Left lobe of liver (tissue), 2 donors: Measurements from ENCODE around the gene C10orf62. TPM values are rescaled to one million over a fixed set of nuclear protein-coding genes. Genes with fewer than 3 reads are reported as not detected.
"Not testable (repeated sequence)": the region's sequence is repeated elsewhere in the genome, so short reads cannot be mapped to it uniquely, and the experiment has no call there.

Source experiments
- ATAC-seq: fragments of 200-7000 bp; cut with Tn5 transposase; one replicate; pipeline ENCODE4 v1.9.1; 2020; ENCODE audit warnings: mild to moderate bottlenecking, moderate library complexity
- DNase-seq: peaks from one replicate; pipeline ENCODE4 v3.0.0-alpha.2; 2020; ENCODE audit warnings: low spot score
- total RNA-seq: library from RNA; stranded (reverse); gene quantifications from one replicate; pipeline ENCODE4 v1.2.1, GENCODE V29; 2021
- donor health status: DM: no; HTN: no; CAD: no; lungs with moderate emphysema.
- donor health status: DM: no; HTN: yes; CAD: no.

Gene C10orf62
- total RNA-seq, 1 donor from 2014 or later, result 3.7 TPM

DNA sequence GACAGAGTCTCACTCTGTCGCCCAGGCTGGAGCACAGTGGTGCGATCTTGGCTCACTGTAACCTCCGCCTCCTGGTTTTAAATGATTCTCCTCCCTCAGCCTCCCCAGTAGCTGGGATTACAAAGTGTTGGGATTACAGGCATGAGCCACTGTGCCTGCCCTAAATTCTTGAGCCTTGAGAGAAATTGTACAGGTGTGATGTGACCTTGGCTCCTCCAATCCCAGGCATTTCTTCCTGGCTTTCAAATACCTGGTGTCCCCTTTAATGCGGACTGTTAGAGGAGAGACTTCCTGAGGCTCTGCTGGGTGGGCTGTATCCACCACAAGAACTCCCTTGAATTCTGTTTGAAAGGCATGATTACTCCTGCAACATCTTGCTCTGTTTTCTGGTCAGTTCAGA lies 28.8 kb downstream of the C10orf62 start:
- no peak for ATAC-seq
- DNase-seq, result no peak

DNA sequence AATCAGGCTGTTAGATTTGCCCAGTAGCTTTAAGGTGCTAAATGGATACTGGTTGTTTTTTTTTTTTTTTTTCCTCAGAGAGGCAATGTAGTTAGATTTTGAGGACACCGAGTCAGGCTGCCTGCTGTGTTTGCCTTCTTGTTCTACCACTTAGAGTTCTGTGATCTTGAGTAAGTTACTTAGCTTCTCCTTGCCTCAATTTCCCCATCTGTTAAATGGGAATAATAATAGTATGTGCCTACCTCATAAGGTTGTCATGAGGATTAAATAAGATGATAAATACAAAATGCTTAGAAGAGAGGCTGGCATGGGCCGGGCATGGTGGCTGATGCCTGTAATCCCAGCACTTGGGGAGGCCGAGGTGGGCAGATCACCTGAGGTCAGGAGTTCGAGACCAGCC lies 29.2 kb downstream of the C10orf62 start:
- DNase-seq (no peak), ATAC-seq (no peak)

GRCh38 chr10:97623277-97623676 lies 33.8 kb downstream of the C10orf62 start:
- ATAC-seq (peak; percentile 62), DNase-seq (no peak)

DNA sequence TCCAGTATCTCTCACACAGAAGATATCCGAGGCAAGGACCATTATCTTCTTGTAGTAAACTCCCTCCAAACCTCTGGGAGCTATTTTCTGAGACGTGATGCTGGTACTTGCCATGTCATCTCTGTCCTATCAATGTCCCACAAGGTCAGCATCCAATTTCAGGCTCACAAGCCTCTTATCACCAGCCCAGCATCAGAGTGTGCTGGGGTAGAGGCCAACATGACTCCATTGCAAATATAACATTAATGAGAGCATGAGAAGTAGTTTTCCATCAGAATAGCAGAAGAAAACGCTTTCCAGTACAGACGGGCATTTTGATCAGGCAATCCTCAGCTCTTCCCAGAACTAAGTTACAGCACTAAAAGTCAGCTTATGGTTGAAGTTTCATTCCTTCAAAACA lies 38.2 kb downstream of the C10orf62 start:
- ATAC-seq (no peak), DNase-seq (no peak)

GRCh38 chr10:97628228-97628627 lies 38.7 kb downstream of the C10orf62 start:
- DNase-seq (no peak), ATAC-seq (no peak)

DNA sequence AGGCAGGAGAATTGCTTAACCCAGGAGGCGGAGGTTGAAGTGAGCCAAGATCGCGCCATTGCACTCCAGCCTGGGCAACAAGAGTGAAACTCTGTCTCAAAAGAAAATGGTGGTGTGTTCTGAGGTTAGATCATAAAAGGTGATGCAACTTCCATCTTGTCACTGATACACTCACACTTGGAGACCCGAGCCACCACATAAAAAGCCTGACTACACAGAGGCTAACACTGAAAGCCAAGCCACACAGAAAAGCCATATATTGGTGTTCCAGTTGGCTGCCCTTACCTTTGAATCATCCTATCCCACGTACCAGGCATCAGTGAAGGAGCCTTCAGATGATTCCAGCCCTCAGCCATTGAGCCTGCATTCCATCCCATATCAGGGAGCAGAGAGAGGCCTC lies 39.8 kb downstream of the C10orf62 start:
- ATAC-seq (no peak), DNase-seq (no peak)

DNA sequence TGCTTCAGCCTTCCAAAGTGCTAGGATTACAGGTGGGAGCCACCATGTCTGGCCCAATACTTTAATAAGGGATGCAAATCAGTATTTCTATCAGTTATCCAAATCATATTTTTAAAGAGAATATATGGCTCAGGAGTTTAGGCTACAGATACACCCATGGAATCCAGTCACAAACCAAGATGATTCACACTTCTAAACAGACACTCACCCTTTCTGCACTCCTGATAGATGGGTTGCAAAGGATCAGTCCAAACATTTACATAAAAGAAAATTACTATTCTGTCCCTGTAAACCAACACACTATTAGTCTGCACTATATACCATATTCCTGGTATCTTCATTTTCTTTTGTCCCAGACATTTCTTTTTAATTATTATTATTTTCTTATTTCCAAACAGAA lies 41.6 kb downstream of the C10orf62 start:
- ATAC-seq, result no peak

DNA sequence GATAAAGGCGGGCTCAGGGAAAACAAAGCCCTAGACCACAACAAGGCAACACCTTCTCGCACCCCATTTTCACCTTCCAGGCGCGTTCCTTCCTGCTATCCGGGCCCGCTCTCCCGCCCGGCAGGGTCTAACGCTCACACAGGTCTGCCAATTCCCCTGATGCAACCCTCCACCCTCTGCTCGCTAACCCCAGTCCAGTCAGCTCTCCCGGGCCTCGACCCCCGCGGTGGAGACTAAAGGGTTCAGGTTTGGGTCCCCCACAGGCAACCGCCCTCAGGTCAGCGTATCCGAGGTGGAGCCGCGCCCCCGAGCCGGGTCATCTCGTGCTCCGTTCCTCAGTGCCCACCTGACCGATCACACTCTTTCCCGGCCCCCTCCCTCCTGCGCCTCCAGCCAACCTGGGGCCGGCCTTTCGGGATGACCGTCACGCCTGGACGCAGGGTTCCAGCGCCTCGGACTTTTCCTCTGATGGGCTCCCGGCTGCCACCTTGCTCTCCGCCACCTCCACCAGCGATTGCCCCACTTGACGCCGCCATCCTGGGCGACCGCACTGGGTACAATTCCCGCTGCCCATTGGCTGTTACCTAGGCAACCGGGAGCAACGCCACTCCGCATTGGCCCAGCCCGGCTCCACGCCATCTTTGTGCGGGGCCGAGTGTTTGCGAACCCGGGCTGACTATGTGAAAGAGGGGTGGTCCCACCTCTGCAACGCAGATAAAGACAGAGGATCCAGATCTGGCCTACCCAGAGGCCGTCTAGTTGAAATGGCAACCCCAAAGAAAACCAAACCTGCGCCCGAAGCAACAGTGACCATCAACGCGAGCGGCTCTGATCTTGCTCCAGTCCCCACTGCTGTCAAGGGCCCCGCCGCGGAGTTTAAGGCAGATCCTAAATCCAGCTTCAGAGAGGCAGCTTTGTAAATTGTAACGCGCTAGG lies 43.7 kb downstream of the C10orf62 start, which contains the start of gene MORN4:
Gene MORN4, minus strand, starts transcription at position 552 of the 936 bp plus-strand sequence. CDS start 13,847 bp downstream, outside the sequence.
- ATAC-seq, result peak; percentile 99
- peak; percentile 93 for DNase-seq

More for the DNA sequence above, 41.6 kb downstream of the C10orf62 start:
- no peak for DNase-seq

DNA sequence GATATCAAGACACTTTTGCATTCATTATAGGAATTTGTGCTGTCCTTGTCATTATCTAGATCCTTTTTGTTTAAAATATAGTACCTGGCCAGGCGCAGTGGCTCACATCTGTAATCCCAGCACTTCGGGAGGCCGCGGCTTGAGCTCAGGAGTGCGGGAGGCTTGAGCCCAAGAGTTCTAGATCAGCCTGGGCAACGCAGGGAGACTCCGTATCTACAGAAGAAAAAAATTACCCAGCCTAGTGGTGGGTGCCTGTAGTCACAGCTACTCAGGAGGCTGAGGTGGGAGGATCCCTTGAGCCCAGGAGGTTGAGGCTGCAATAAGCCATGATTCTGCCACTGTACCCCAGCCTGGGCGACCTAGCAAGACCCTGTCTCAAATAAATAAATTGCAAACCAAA lies 44.4 kb downstream of the C10orf62 start:
- no peak for ATAC-seq
- no peak for DNase-seq

GRCh38 chr10:97635577-97635976 lies 46.1 kb downstream of the C10orf62 start:
- no peak for DNase-seq
- ATAC-seq, result no peak

DNA sequence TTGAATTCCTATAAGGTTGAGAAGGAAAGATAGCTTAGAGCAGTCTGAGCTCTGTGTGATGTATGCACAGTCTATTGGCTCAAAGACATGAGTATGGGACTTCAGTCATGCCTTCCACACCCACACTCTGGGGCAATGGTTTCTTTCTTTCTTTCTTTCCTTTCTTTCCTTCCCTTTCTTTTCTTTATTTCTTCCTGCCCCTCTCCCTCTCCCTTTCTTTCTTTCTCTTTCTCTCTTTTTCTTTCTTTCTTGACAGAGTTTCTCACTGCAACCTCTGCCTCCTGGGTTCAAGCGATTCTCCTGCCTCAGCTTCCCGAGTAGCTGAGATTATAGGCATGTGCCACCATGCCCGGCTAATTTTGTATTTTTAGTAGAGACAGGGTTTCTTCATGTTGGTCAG lies 49.6 kb downstream of the C10orf62 start:
- not testable (repeated sequence) for ATAC-seq, DNase-seq

- peak; percentile 97 for ATAC-seq
Observed at GRCh38 chr10:97640174-97640867, 50.8 kb downstream of the C10orf62 start, which contains the start of gene PI4K2A. Gene PI4K2A, plus strand, starts transcription at chr10:97640671. Its CDS starts 72 bp downstream, at chr10:97640743.

More at GRCh38 chr10:97640174-97640867, 50.8 kb downstream of the C10orf62 start, which contains the start of gene PI4K2A:
- DNase-seq, result peak; percentile 99

Other genes starting within 250 kb of the C10orf62 start
- 7.0 TPM for gene RRP12, start 188.4 kb upstream of the C10orf62 start, total RNA-seq
- 151 TPM for gene PGAM1, start 163.5 kb upstream of the C10orf62 start, total RNA-seq
- gene EXOSC1, start 143.7 kb upstream of the C10orf62 start, total RNA-seq, result 10.3 TPM
- 25.2 TPM for gene ZDHHC16, start 143.5 kb upstream of the C10orf62 start, total RNA-seq
- gene MMS19, start 91.3 kb upstream of the C10orf62 start, total RNA-seq, result 20.7 TPM
- 7.1 TPM for gene UBTD1, start 90.8 kb upstream of the C10orf62 start, total RNA-seq
- gene ANKRD2, start 16.9 kb upstream of the C10orf62 start, total RNA-seq, result not detected
- 66.2 TPM for gene HOGA1, start 5.3 kb upstream of the C10orf62 start, total RNA-seq
- 0.81 TPM for gene MORN4, start 43.8 kb downstream of the C10orf62 start, total RNA-seq
- 5.6 TPM for gene PI4K2A, start 51.0 kb downstream of the C10orf62 start, total RNA-seq
- gene AVPI1, start 97.5 kb downstream of the C10orf62 start, total RNA-seq, result 26.4 TPM
- 2.0 TPM for gene MARVELD1, start 124.0 kb downstream of the C10orf62 start, total RNA-seq
- gene ZFYVE27, start 147.4 kb downstream of the C10orf62 start, total RNA-seq, result 10.7 TPM
- 6.4 TPM for gene SFRP5, start 182.3 kb downstream of the C10orf62 start, total RNA-seq